Ramos (cell line): Measurements from ENCODE around the gene DDX21.
"Not testable (repeated sequence)": the region's sequence is repeated elsewhere in the genome, so short reads cannot be mapped to it uniquely, and the experiment has no call there.

ENCODE experiments used
- in situ Hi-C: fragments of 300-500 bp; cut with MboI; formaldehyde crosslinking; loops from one replicate; pipeline ENCODE4 v1.14.3; 2022; ENCODE audit warnings: low sequenced_read_pairs; ENCODE audit not compliant: unreplicated experiment

DDX21 gene

DNA sequence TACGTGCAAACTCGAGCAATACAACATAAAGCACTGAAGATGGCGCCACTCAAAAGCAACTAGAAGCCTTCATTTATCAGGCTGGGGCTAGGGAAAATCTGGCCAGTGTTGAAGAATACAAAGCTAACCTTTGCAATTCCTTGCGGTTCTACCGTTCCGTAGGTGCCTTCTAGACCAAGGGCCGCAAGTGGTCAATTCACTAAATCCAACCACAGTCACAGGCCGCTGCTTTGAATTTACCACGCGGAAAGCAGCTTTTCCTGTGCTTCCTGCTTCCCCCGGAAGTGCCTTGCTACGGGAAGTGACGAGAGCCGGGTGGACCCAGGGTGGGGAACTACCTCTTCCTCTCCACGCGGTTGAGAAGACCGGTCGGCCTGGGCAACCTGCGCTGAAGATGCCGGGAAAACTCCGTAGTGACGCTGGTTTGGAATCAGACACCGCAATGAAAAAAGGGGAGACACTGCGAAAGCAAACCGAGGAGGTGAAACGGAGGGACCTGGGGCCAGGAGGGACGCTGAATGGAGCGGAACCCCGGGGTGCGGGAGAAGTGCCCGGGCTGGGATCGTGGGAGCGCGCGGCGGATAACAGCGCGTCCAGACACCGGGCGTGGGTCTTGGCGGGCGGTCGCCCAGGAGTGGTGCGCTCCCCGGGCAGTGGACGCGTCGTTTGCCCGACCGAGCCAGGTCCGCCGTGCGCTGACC is at the start of gene DDX21:
TSS of gene DDX21 (plus strand) at position 339 of the 701 bp plus-strand sequence. CDS start at position 395, 56 bp downstream.
- in situ Hi-C loops = no loop called here

GRCh38 chr10:68924593-68924992 is 31.4 kb upstream of the DDX21 start:
- in situ Hi-C loops = no loop called here

GRCh38 chr10:68925489-68925888 is 30.5 kb upstream of the DDX21 start:
- in situ Hi-C loops = no loop called here

DNA sequence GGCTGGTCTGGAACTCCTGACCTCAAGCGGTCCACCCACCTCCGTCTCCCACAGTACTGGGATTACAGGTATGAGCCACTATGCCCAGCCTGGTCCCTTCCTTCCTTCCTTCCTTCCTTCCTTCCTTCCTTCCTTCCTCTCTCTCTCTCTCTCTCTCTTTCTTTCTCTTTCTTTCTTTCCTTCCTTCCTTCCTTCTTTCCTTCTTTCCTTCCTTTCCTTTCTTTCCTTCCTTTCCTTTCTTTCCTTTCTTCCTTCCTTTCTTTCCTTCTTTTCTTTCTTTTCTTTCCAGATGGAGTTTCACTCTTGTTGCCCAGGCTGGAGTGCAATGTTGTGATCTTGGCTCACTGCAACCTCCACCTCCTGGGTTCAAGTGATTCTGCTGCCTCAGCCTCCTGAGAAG is 26.8 kb upstream of the DDX21 start:
- in situ Hi-C loops = not testable (repeated sequence)

DNA sequence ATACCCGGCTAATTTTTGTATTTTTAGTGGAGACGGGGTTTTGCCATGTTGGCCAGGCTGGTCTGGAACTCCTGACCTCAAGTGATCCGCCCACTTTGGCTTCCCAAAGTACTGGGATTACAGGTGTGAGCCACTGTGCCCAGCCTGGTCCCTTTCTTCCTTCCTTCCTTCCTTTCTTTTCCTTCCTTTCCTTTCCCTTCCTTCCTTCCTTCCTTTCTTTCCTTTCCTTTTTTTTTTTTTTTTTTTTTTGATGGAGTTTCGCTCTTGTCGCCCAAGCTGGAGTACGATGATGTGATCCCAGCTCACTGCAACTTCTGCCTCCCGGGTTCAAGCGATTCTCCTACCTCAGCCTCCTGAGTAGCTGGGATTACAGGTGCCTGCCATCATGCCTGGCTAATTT is 26.1 kb upstream of the DDX21 start:
- in situ Hi-C loops = not testable (repeated sequence)

GRCh38 chr10:68932860-68933259 is 23.1 kb upstream of the DDX21 start:
- in situ Hi-C loops = not testable (repeated sequence)

DNA sequence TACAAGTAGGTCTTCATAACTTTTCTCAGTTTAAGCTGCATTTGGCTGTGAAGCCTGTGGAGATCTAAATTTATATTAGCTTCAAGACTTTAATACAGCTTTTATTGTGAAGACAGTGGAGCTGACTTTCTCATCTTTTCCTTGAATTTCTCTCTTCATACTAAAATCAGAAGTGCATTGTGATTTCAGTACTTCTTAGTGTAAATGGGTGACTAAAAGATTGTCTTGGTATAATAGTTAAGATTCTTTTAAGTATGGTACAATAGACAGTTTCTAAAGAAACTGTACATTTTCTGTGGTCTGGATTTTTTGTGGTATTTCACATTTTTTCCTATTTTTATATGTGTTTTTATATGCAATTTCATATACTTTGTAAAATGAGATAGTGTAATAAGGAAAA is 21.0 kb upstream of the DDX21 start:
- in situ Hi-C loops = no loop called here

GRCh38 chr10:68938117-68938516 is 17.9 kb upstream of the DDX21 start:
- in situ Hi-C loops = no loop called here

DNA sequence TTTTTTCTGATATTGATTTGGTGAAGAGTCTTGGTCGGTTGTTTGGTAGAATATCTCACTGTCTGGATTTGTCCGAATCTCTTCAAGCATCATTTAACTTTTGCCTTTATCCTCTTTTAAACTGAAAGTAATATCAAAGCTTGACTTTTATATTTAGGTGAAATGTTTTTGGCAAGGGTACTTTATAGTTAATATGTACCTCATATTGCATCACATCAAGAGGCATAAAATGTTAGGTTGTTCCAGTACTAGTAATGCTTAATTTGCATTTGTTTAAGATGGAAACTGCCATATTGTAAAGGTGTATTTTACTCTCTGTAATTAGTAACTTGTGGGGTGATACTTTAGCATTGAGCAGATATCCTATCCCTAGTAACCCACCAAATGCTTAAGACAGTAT is 17.1 kb upstream of the DDX21 start:
- in situ Hi-C loops = no loop called here

DNA sequence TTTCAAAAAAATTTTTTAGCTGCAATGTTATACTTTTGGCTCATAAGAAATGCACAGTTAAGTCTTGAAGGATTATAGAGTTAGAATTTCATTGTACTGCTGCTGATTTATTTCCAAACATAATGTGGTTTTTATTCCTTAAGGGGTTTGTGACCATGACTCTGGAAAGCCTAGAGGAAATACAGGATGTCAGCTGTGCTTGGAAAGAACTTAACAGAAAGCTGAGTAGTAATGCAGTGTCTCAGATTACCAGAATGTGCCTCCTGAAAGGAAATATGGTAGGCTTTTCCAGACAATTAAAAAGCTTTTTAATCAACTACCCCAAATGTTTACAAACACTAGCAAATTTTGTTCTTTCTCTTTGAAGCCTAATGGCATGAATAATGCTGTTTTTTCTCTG is 15.1 kb upstream of the DDX21 start:
- in situ Hi-C loops = not testable (repeated sequence)

DNA sequence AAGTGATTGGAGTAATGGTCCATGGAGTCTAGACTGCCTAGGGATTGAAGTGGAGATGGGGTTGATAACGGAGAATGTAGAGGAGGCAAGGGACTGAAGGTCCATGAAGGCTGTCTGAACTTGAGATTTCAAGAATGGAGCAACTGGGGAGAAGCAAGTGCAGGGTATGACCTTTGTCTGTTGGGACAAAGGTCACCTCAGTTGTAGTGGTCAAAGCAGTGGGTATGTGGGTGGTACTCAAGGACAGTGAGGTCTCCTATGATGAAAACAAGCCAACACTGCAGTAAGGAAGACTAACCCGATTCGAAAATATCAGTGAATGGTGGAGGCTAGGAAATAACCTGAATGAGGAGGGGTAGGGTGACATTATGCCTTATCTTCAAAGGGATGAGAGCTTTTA is 5.4 kb upstream of the DDX21 start:
- in situ Hi-C loops = no loop called here

- in situ Hi-C loops = no loop called here
Observed at GRCh38 chr10:68954904-68955303, 1.1 kb upstream of the DDX21 start.

GRCh38 chr10:68955355-68955831 is 577 bp upstream of the DDX21 start:
- in situ Hi-C loops = no loop called here

DNA sequence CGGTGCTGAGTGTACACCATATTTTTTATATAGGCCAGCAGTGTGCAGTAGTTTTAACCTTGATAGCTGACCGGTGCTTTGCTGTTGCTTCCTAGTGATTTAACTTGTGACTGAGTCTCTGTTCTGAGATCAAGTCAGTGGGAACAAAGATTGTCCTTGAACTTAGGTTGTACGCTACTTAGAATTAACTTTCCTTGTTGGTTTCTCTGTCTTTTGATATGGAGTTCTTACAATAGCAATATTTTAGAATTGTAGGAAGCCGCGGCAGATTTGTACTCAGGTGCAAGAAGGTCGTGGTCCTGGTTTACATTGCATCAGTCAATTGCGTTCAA is 1.3 kb downstream of the DDX21 start:
- in situ Hi-C loops = no loop called here

GRCh38 chr10:68957654-68958053 is 1.7 kb downstream of the DDX21 start:
- in situ Hi-C loops = no loop called here

GRCh38 chr10:68959695-68960527 is 3.9 kb downstream of the DDX21 start:
- in situ Hi-C loops = loop anchor here (10.0 kb wide), 1 partner anchor 195 kb away; no protein-coding TSS in a partner anchor

- in situ Hi-C loops = loop anchor here (10.0 kb wide), 1 partner anchor 198 kb away; no protein-coding TSS in a partner anchor
Observed at GRCh38 chr10:68963151-68963550, 7.2 kb downstream of the DDX21 start.

DNA sequence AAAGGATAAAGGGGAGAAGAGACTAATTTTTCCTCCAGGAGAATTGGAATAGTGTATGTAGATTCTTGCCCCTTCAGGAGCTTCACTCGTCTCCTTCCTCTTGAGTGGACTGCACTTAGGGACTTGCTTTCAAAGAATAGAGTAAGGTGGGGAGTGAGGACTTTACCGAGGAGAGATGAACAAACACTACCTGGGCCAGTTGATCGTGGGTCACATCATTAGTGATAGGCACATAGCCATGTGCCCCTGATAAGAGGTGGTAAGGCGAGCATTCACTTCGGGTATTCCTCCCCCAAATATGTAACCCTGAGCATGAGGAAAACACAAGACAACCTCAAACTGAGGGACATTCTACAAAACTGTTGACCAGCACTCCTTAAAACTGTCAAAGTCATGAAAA is 18.0 kb downstream of the DDX21 start:
- in situ Hi-C loops = no loop called here

GRCh38 chr10:68975936-68976473 is 20.0 kb downstream of the DDX21 start:
- in situ Hi-C loops = not testable (repeated sequence)

GRCh38 chr10:68979738-68980137 is 23.8 kb downstream of the DDX21 start:
- in situ Hi-C loops = not testable (repeated sequence)

DNA sequence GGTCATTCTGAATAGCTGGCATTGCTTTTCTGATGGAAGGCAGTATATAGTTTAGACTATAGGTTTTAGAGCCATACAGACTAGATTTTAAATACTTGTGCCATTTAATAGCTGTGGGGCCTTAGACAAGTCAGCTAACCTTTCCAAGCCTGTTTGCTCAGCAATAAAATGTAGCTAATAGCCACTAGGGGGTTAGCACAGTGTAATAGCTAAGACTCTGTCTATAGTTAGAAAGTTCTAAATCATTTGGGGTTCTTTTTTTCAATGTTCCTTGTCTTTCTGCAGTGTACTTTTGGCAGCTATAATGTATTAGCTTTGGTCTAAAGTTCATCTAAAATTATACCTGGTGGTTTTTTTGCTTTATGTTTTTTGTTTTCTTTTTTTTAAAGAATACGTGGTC is 25.1 kb downstream of the DDX21 start:
- in situ Hi-C loops = no loop called here
